ENCODE measurements around the gene SIRT7.

Gene SIRT7

DNA sequence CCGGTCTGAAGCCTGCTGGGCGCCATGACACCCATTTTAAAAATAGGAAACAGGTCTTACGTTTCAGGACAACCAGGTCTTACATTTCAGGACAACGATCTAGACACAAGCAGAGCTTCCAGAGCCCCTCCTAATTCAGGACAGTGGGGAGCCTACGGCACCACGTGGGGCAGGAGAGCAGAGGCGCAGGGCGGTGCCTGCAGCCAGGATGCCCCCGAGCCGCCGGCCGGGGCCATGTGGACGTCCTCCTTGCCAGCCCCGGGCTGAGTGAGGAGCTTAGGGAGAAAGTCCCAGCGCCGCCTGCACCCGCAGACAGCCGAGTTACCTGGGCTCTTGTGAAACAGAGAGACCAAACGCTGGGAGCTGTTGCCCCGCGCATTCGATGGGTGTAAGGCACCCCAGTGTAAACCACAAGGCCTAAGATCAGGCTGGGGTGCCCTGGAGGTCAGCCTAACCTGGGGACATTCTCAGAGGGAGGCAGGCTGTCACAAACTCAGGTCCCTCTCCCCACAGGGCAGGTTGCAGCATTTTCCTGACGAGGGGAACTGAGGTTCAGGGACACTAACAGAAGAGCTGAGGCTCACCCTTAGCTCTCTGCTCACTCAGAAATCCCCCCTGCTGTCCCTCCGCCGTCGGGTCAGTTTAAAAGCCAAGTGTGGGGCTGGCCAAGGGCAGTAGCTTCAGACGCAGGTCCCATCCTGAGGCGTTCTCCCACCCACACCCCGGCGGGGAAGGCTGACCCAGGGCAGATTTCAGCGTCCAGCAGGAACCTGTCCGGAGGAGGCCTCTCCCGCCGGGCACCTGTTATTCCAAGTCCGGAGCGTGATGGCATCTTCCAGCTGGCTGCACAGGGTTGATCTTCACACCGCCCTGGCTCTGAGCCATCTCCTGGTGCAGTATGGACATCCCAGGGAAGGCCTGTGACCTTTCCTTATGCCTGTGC is 44.8 kb upstream of the SIRT7 start:
- Histone ChIP-seq H3K36me3 (no peaks in the 10 kb centered on the region), H3K27ac (no peak overlapping the region), H3K4me3 (ENCODE audit: low read depth in 1 of 2, low read length in 1 of 2) (no peak overlapping the region), H3K9me3 (no peaks in the 10 kb centered on the region), H3K27me3 (peaks cover 100% of the 10 kb centered on the region), H3K4me1 (ENCODE audit: control insufficient read depth in 1 of 2, insufficient read depth in 1 of 2, low read depth in 1 of 2, low read length in 1 of 2) (peaks cover 23 to 31% of the 10 kb centered on the region in 2 experiments)
- TF ChIP-seq, protein P1, sequence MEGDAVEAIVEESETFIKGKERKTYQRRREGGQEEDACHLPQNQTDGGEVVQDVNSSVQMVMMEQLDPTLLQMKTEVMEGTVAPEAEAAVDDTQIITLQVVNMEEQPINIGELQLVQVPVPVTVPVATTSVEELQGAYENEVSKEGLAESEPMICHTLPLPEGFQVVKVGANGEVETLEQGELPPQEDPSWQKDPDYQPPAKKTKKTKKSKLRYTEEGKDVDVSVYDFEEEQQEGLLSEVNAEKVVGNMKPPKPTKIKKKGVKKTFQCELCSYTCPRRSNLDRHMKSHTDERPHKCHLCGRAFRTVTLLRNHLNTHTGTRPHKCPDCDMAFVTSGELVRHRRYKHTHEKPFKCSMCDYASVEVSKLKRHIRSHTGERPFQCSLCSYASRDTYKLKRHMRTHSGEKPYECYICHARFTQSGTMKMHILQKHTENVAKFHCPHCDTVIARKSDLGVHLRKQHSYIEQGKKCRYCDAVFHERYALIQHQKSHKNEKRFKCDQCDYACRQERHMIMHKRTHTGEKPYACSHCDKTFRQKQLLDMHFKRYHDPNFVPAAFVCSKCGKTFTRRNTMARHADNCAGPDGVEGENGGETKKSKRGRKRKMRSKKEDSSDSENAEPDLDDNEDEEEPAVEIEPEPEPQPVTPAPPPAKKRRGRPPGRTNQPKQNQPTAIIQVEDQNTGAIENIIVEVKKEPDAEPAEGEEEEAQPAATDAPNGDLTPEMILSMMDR (IDR thresholded peaks at IDR 0.05) = no peak

DNA sequence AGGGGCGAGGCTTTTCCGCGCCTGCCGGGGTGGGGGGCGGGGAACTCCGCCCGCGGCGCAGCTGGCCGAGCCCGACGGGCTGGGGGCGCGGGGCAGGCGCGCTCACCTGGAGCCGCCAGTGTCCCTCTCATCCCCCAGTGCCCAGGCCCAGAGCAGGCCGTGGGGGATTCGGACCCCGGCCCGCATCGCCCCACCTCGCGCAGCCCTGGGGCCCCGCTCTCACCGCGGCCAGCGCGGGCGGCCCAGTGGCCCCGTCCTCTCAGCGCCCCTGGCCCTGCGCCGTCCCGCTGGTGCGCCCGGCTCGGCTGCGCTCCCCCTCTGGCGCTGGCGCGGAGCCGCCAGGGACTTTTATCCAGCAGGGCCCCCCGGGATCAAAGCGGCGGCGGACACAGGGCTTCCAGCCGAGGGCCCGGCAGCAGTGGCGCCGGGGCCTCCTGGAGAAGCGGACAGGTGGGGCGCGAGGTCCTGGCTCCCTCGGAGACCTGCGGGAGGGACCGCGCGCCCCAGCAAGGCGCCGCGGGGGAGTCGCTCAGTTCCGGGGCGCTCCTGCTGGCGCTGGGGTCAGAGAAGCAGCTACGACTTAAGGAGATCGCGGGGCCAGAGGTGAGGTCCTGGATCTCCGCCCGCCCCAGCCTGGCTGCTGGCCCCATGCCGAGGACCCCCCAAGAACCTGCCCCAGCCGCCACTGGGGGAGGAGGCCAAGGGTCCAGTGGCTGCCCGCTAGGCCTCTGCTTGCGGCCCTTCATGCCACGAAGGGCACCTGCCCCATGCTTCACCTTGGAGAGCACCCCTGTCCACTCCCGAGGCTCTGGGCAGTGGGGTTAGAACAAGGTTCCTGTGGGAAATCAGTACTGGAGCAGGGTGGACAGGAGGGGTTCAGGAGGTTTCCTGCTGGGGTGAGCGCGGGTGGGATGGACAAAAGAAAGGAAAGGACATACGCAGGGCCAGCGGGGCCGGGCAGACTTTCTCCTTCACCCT is 43.8 kb upstream of the SIRT7 start:
- Histone ChIP-seq H3K27me3 (peaks cover 100% of the 10 kb centered on the region), H3K9me3 (no peaks in the 10 kb centered on the region), H3K4me3 (ENCODE audit: low read depth in 1 of 2, low read length in 1 of 2) (no peak overlapping the region), H3K27ac (no peak overlapping the region), H3K36me3 (no peaks in the 10 kb centered on the region), H3K4me1 (ENCODE audit: control insufficient read depth in 1 of 2, insufficient read depth in 1 of 2, low read depth in 1 of 2, low read length in 1 of 2) (peaks cover 13 to 21% of the 10 kb centered on the region in 2 experiments)
- TF ChIP-seq, protein P1 (IDR thresholded peaks at IDR 0.05) = no peak

DNA sequence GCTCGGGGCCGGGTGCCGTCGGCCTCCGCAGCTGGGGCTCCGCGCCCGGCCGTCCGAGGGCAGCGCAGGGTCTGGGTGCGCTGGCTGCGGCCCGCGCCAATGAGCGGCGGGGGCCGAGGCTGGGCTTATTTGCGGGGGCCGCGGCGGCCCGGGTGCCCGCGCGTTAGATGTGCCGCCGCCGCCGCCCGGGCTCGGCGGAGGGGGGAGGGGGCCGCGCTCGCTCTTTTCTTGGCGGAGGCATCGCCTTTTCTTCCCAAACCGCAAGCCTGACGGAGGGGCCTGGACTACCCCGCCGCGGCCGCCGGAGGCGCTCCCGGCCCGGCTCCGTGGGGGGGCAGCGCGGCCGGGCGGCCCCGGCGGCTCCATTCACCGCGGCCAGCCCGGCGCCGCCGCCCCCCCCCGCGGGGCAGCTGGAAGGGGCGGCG is 43.1 kb upstream of the SIRT7 start, which contains the start of gene NOTUM:
NOTUM (minus strand) TSS at position 101 of the 425 bp plus-strand sequence. CDS start 278 bp downstream, outside the sequence.
- Histone ChIP-seq H3K36me3 (no peaks in the 10 kb centered on the region), H3K9me3 (no peaks in the 10 kb centered on the region), H3K4me1 (ENCODE audit: control insufficient read depth in 1 of 2, insufficient read depth in 1 of 2, low read depth in 1 of 2, low read length in 1 of 2) (peaks cover 9 to 19% of the 10 kb centered on the region in 2 experiments), H3K27ac (no peak within 1 kb of the TSS), H3K4me3 (ENCODE audit: low read depth in 1 of 2, low read length in 1 of 2) (peak within 1 kb of the TSS; percentile 53 to 63), H3K27me3 (peaks cover 96% of the 10 kb centered on the region)
- TF ChIP-seq, protein P1 (IDR thresholded peaks at IDR 0.05) = no peak

DNA sequence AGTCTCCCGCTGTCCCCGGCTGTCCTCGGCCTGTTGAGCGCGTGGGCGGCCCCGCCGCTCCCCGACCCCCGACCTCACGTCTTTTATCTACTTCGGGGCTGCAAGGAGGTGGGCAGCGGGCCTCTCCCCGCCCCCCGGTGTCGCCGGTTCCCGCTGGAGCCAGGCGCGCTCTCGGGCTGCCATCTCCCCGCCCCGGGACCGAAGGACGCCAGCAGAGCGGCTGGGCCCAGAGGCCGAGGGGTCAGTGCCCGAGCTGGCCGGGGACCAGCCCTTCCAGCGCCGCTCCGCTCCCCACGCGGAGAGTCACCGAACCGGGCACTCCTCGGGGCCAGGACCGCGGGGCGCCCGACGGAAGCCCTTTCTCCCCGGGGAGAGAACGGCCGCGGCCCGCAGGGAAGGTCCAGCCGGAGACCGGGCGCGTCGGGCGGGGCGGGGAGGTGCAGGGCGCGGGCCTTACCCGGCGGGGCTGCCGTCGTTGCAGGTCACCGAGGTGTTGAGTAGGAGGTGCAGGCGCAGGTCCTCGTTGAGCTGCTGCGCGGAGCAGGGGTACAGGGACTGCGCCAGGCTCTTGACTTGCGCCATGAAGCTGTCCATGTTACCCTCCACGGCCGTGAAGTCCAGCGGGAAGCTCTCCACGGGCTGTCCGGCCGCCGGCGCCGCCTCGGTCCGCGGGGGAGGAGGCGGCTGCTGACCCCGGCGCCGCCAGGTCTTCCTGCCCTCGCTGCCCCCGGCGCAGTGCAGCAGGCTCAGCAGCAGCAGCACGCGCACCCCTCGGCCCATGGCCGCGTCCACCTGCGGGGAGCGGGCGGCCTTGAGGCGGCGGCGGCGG is 42.4 kb upstream of the SIRT7 start:
- H3K36me3 ChIP-seq = no peaks in the 10 kb centered on the region
- H3K4me1 ChIP-seq (ENCODE audit: control insufficient read depth in 1 of 2, insufficient read depth in 1 of 2, low read depth in 1 of 2, low read length in 1 of 2) = peaks cover 9 to 19% of the 10 kb centered on the region in 2 experiments
- no peaks in the 10 kb centered on the region for H3K9me3 ChIP-seq
- H3K4me3 ChIP-seq (ENCODE audit: low read depth in 1 of 2, low read length in 1 of 2) = peak overlapping the region; percentile 53 to 63
- no peak overlapping the region for H3K27ac ChIP-seq
- H3K27me3 ChIP-seq = peaks cover 89% of the 10 kb centered on the region
- TF ChIP-seq, protein P1 (IDR thresholded peaks at IDR 0.05) = no peak
